GM10266 (cell line): ENCODE results near the gene PROX1.

Source experiments
- DNase-seq: peaks from one replicate; pipeline ENCODE4 v3.0.0; 2012; ENCODE audit errors: extremely low spot score
- TF ChIP-seq, protein P1 (sequence below): IDR thresholded peaks from 2 replicates; pipeline ENCODE4 v1.5.1; 2012; ENCODE audit warnings: mild to moderate bottlenecking, low read depth; ENCODE audit not compliant: control insufficient read depth, insufficient read depth; ENCODE audit errors: missing control alignments

PROX1 gene

DNA sequence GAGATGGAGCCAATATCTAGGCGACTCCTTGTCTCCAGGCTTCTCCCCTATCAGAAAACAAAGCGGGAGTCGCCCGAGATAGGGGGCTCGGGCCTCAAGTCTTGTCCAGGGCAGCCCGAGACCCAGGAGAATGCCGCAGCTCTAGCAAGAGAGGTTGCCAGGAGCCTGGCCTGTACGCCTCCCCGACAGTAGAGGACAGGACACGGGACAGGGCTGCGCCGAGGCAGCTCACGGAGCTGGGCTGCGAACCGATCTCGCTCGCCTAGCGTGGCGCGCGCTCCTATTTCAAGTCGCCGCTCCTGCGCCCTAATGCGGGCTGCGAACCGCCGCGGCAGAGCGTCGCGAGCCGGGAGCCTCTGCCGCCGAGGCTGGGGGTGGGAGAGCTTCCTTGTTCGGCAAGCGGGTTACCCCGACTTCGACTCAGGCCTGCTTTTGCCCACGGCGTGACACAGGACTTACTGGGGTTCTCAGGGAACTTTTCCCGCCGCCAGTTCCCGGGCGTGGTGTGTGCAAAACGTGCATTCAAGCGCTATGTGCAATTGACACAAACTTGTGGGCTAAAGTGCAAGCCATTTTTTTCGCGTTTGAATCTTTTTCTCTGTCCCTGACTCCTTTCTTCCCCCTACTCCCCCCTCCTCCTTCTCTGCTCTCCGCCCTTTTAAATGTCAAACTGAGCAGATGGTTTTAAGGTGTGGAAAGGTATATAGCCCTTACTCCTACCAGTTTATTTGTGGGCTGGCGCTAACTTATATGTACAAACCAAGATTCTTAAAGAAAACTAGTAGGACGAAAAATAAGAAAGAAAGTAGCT is 2.4 kb upstream of the PROX1 start:
- DNase-seq = no peak
- TF ChIP-seq, protein P1, sequence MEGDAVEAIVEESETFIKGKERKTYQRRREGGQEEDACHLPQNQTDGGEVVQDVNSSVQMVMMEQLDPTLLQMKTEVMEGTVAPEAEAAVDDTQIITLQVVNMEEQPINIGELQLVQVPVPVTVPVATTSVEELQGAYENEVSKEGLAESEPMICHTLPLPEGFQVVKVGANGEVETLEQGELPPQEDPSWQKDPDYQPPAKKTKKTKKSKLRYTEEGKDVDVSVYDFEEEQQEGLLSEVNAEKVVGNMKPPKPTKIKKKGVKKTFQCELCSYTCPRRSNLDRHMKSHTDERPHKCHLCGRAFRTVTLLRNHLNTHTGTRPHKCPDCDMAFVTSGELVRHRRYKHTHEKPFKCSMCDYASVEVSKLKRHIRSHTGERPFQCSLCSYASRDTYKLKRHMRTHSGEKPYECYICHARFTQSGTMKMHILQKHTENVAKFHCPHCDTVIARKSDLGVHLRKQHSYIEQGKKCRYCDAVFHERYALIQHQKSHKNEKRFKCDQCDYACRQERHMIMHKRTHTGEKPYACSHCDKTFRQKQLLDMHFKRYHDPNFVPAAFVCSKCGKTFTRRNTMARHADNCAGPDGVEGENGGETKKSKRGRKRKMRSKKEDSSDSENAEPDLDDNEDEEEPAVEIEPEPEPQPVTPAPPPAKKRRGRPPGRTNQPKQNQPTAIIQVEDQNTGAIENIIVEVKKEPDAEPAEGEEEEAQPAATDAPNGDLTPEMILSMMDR = no peak

DNA sequence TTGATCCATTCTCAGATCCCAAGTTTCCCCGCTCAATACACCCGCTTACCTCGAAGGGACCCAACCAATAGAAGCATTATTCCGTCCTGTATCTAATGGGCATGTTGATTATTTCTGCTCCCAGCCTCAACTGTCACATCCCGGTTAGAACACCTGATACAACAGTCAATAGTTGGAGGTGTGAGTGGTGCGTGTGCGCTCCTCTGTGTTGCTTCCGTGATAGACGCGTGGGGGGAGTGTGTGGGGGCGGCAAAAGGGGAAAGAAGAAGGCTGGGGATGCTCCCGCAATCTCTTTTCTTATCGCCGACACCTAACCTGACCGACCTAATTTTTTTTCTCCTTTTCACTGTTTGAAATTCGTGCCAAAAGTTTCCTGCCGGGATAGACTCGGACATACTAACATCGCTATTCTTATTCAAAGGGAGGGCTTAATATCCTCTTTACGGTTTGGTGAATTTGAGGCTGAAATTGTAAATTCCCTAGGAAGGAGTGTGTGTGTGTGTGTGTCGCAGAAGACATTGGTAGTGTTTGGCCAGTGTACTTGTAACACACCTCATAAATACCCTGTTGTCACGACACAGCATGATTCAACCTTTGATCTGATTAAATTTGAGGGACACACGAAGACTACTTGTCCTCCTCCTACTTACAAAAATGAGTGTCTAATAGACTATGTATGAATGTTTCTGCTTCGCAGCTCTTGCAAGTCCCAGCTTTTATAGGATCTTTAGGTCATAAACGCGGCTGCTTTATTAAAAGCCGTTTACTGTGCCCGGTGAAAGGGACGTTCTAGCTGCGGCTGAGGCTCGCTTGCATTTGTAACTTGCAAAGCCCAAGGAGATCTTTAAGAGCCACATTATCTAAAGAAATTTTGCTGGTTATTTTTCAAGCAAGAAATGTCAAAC is 1.5 kb upstream of the PROX1 start:
- TF ChIP-seq, protein P1 = no peak
- no peak for DNase-seq

DNA sequence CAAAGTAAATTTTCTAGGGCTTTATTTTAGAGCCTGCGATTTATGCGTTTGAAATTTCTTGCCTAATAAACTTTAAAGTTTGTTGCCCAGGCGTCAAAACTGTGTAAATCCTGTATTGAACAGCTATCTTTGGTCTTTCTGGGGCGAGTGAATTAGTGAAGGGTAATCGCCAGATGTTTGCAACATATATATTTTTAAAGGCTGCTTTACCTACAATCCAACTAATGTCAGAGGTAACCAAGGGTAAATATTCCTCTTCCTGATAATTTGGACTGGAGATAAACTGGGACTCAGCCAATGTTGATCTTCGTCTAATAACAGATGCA is 885 bp upstream of the PROX1 start:
- no peak for DNase-seq
- TF ChIP-seq, protein P1 = no peak

DNA sequence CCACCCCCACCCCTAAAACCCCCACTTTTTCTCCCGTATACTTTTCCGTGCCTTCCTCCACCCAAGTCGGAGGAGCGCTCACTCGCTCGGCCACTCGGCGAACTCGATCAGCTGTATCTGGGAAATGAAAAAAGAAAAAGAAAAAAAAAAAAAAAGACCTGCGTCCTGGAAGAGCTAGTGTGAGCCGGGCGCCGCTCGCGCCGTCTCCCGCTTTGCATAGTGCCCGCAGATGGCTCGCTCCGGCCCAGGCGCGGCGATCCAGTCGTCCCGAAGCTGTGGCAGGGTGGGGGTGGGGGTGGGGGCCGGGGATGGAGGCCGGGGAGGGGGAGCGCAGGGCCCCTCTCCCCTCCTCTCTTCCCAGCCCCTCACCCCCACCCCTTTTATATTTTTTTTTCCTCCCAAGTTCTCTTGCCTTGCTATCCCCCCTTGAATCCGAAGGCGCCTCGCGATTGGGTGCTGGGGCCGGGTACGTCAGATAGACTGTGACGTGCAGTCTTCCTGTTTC is 299 bp upstream of the PROX1 start:
- DNase-seq = peak; percentile 76
- TF ChIP-seq, protein P1 = no peak

DNA sequence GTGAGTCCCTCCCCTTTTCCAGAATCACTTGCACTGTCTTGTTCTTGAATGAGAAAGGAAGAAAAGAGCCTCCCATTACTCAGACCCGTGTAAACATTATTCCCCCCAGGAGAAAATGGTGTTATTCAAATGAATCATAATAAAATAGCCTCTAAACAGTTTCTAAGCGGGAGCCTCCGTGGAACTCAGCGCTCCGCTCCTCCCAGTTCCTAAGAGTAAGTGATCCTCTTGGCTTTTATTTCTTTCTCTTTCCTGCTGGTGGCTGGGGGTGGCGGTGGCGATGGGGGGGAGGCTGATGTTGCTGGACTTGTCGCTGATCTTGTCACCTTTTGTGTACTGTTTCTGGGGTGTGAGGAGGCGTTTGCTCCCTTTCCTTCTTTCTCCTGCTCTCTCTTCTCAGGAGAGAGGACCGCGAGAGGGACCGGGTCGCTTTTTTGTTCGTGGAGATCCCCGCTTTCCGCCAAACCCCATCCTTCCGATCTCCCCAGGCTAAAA is 781 bp downstream of the PROX1 start:
- DNase-seq = peak; percentile 36

DNA sequence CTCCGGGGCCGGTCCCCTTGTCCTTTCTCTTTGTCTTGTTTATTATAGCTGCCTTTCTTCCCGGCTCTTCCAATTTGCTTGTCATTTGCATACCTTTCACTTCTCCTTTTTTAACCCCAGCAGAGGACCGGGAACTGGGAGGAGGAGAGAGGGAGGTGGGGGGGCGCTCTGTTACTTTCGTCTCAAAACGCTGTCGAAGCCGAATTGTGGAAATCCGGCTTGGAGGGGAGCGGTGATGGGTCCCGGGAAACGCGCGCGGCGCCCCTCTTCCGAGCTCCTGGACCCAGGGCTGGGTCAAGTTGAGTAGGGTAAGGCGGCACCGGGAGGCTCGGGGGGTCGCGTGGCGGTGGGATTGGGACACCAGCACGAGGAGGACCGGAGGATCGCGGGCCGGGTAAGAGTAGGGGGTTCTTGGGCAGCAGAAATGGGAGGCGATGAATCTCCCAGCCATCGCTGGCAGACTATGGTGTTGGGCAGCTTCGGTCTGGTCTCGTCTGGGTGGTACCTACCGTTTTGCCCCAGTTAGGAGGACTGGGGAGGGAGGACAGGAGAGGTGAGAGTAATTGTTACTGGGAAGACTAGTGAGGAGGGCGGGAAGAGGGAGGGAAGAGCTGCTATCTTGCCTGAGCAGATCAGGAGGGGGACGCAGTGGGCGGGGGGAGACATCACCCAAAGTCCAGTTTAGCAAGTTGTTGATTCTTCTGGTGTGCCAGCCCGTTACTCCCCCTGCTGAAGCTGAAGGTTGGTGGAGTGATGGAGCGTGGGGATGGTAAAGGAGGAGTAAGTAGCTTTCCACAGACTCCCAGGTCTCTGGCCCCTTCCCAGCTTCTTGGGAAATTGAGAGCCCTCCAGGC is 1.5 kb downstream of the PROX1 start:
- DNase-seq = no peak
- TF ChIP-seq, protein P1 = no peak

More for the DNA sequence above, 781 bp downstream of the PROX1 start:
- TF ChIP-seq, protein P1 = no peak
